GM12878 (cell line): Measurements from ENCODE around the gene RACK1. TPM values are rescaled to one million over a fixed set of nuclear protein-coding genes. Genes with fewer than 3 reads are reported as not detected.

ENCODE experiments used
- ATAC-seq: fragments of 200-7000 bp; cut with Tn5 transposase; 3 replicates; pipeline ENCODE4 v1.9.1; 2020; ENCODE audit warnings: mild to moderate bottlenecking, moderate library complexity
- BruUV-seq: library from RNA; stranded (reverse); fragments of 400-500 nt; replicated peaks from 2 replicates; lab custom pipeline; 2021; lab: Mats Ljungman, UMichigan
- CTCF ChIA-PET: fragments of 300-600 bp; sonication (Branson Sonifier 250); formaldehyde crosslinking; extraction: SDS; loops from one replicate; lab custom pipeline; 2021; ENCODE audit warnings: inconsistent platforms; lab: Yijun Ruan, JAX
- POLR2A ChIA-PET: fragments of 350-600 bp; formaldehyde crosslinking; extraction: SDS; loops from one replicate; lab custom pipeline; 2021; ENCODE audit warnings: inconsistent platforms; lab: Charles Lee
- RAD21 ChIA-PET: fragments of 300-600 bp; sonication (Branson Sonifier 250); formaldehyde crosslinking; loops from one replicate; lab custom pipeline; 2023; ENCODE audit warnings: antibody characterized with exemption; ENCODE audit not compliant: unreplicated experiment; lab: Charles Lee
- SMC1A ChIA-PET: fragments of 300-600 bp; sonication (Branson Sonifier 250); formaldehyde crosslinking; loops from one replicate; lab custom pipeline; 2023; ENCODE audit not compliant: unreplicated experiment, uncharacterized antibody; lab: Charles Lee
- DNase-seq: peaks from one replicate; pipeline ENCODE4 v3.0.0-alpha.2; 2011; ENCODE audit warnings: low read depth, low spot score
- FAIRE-seq: peaks from 3 replicates; lab custom pipeline; 2011; peaks lifted over from hg19 to GRCh38; lab: Jason Lieb, UNC
- H2AFZ ChIP-seq: 2 replicates; pipeline ENCODE4 v1.6.0; 2011; ENCODE audit warnings: low read depth, low read length, control low read depth; ENCODE audit not compliant: control insufficient read depth
- H3K27ac ChIP-seq: 2 replicates; pipeline ENCODE4 v1.5.1; 2011; ENCODE audit warnings: control low read depth; ENCODE audit not compliant: control insufficient read depth, insufficient read depth
- H3K27me3 ChIP-seq, 2 experiments: replicated peaks in 1 of 2; 2 replicates each; pipeline versions ENCODE4 v1.6.0 to v1.6.1; 2011; ENCODE audit warnings: low read length in 1 of 2; ENCODE audit not compliant: control insufficient read depth in 2 of 2, insufficient read depth in 2 of 2
- H3K36me3 ChIP-seq, 2 experiments: 2 replicates each; pipeline ENCODE4 v1.5.1; 2011; ENCODE audit warnings: low read length in 1 of 2; ENCODE audit not compliant: control insufficient read depth in 2 of 2, insufficient read depth in 2 of 2
- H3K4me1 ChIP-seq: 2 replicates; pipeline ENCODE4 v1.6.1; 2011; ENCODE audit warnings: mild to moderate bottlenecking, low read length, moderate library complexity, mixed read lengths; ENCODE audit not compliant: control insufficient read depth, insufficient read depth
- H3K4me2 ChIP-seq: 2 replicates; pipeline ENCODE4 v1.6.0; 2011; ENCODE audit warnings: control low read depth; ENCODE audit not compliant: control insufficient read depth, insufficient read depth
- H3K4me3 ChIP-seq: fragments of 200-600 bp; sonication (generic); 2 replicates; pipeline ENCODE4 v1.5.1; 2016
- H3K79me2 ChIP-seq: 2 replicates; pipeline ENCODE4 v1.6.0; 2011; ENCODE audit warnings: low read length; ENCODE audit not compliant: control insufficient read depth, insufficient read depth
- H3K9ac ChIP-seq: 2 replicates; pipeline ENCODE4 v1.8.0; 2011; ENCODE audit warnings: low read length, control low read depth, mixed read lengths; ENCODE audit not compliant: control insufficient read depth, insufficient read depth
- H3K9me3 ChIP-seq: replicated peaks from 3 replicates; pipeline ENCODE4 v1.5.1; 2011; ENCODE audit warnings: mild to moderate bottlenecking, low read length; ENCODE audit not compliant: control insufficient read depth, insufficient read depth
- H4K20me1 ChIP-seq: 2 replicates; pipeline ENCODE4 v1.6.0; 2011; ENCODE audit not compliant: control insufficient read depth, insufficient read depth
- BACH1 ChIP-seq: fragments of 450-650 bp; IDR thresholded peaks from 2 replicates; pipeline ENCODE4 v1.6.1; 2017; ENCODE audit warnings: mild to moderate bottlenecking, borderline replicate concordance
- CREM ChIP-seq: IDR thresholded peaks from 2 replicates; pipeline ENCODE4 v1.6.1; 2014; ENCODE audit warnings: antibody characterized with exemption, low read depth
- FOXK2 ChIP-seq: fragments of 450-650 bp; IDR thresholded peaks from 2 replicates; pipeline ENCODE4 v1.6.1; 2017; ENCODE audit warnings: mild to moderate bottlenecking, moderate library complexity
- GATAD2B ChIP-seq: fragments of 450-650 bp; conservative IDR thresholded peaks from 2 replicates; pipeline ENCODE4 v1.6.1; 2017; ENCODE audit warnings: low read depth, mild to moderate bottlenecking, moderate library complexity
- IRF4 ChIP-seq: IDR thresholded peaks from 2 replicates; pipeline ENCODE4 v1.6.1; 2011; ENCODE audit warnings: low read depth, low read length
- MTA3 ChIP-seq: IDR thresholded peaks from 2 replicates; pipeline ENCODE4 v1.6.1; 2012; ENCODE audit warnings: low read length, inconsistent platforms, borderline replicate concordance
- NR2C2 ChIP-seq: IDR thresholded peaks from 2 replicates; pipeline ENCODE4 v1.6.1; 2011; ENCODE audit warnings: borderline replicate concordance, low read depth; ENCODE audit not compliant: control insufficient read depth, insufficient read length
- PAX5 ChIP-seq: IDR thresholded peaks from 2 replicates; pipeline ENCODE4 v1.6.1; 2011; ENCODE audit warnings: low read depth, low read length, borderline replicate concordance
- PML ChIP-seq: IDR thresholded peaks from 2 replicates; pipeline ENCODE4 v1.6.1; 2012; ENCODE audit warnings: low read length, inconsistent platforms
- POLR2A ChIP-seq: IDR thresholded peaks from 2 replicates; pipeline ENCODE4 v1.6.1; 2011; ENCODE audit warnings: low read depth, mild to moderate bottlenecking, low read length
- RFX5 ChIP-seq: IDR thresholded peaks from 2 replicates; pipeline ENCODE4 v1.6.1; 2011; ENCODE audit warnings: low read depth, low read length, improper control_type of control experiment
- SMAD1 ChIP-seq: fragments of 450-650 bp; IDR thresholded peaks from 2 replicates; pipeline ENCODE4 v1.6.1; 2018; ENCODE audit warnings: mild to moderate bottlenecking, low read depth; ENCODE audit not compliant: partially characterized antibody
- SPI1 ChIP-seq: IDR thresholded peaks from 2 replicates; pipeline ENCODE4 v1.6.1; 2011; ENCODE audit warnings: low read depth, mild to moderate bottlenecking, low read length, moderate library complexity, borderline replicate concordance; ENCODE audit not compliant: insufficient read depth
- ZNF24 ChIP-seq: fragments of 450-650 bp; IDR thresholded peaks from 2 replicates; pipeline ENCODE4 v1.6.1; 2017; ENCODE audit warnings: antibody characterized with exemption, mild to moderate bottlenecking
- WGBS: methylation state at CpG from one replicate; pipeline ENCODE4 v1.1.6; 2016; ENCODE audit warnings: low lambda C conversion rate; ENCODE audit not compliant: insufficient replicate concordance, insufficient coverage; ENCODE audit errors: missing lambda C conversion rate; 5-methylcytosine and 5-hydroxymethylcytosine counted together
- in situ Hi-C: fragments of 300-500 bp; cut with MboI; formaldehyde crosslinking; loops from 9 replicates; pipeline ENCODE4 v1.14.3; 2018; ENCODE audit warnings: mixed read lengths
- intact Hi-C: fragments of 100-400 bp; cut with micrococcal nuclease; formaldehyde crosslinking; loops from one replicate; pipeline ENCODE4 v1.14.2; 2022; ENCODE audit not compliant: unreplicated experiment
- polyA plus RNA-seq, 11 experiments: library from polyadenylated mRNA; depleted of rRNA in 4 of 11; unstranded in 6 of 11; stranded (reverse) in 5 of 11; fragments of >200 nt; fragmentation: Nextera tagmentation in 4 of 11; fragmentation: Illumina TruSeq in 1 of 11; extraction: Ambion mirVana in 4 of 11; extraction: Trizol in 1 of 11; gene quantifications; 1 replicate in 1 of 11; 2 replicates in 10 of 11; pipeline versions ENCODE4 v1.2.1 to v1.2.3, GENCODE V29; 2011 to 2016; ENCODE audit warnings: inconsistent platforms in 2 of 11, missing spikeins in 2 of 11, low read depth in 1 of 11
- total RNA-seq, 4 experiments: library from RNA; depleted of rRNA in 3 of 4; stranded (reverse); fragments of >200 nt in 3 of 4; fragmentation: Illumina TruSeq in 1 of 4; extraction: Trizol in 1 of 4; gene quantifications; 2 replicates each; pipeline versions ENCODE4 v1.2.1 to v1.2.3, GENCODE V29; 2013 to 2021
- TF ChIP-seq, protein P1 (sequence below): fragments of 450-650 bp; IDR thresholded peaks from 2 replicates; pipeline ENCODE4 v1.6.1; 2017; ENCODE audit warnings: mild to moderate bottlenecking
- TF ChIP-seq, protein P2 (sequence below): fragments of 450-650 bp; IDR thresholded peaks from 2 replicates; pipeline ENCODE4 v1.6.1; 2017; ENCODE audit warnings: mild to moderate bottlenecking, low read depth, inconsistent platforms; ENCODE audit not compliant: poor library complexity, severe bottlenecking

Gene RACK1
- total and polyA plus RNA-seq, 10 of the 15 experiments (the other 5 are each of a cell fraction or from before 2014, with no cell fraction given): 1,365 to 6,584 (median 4,167) TPM

DNA sequence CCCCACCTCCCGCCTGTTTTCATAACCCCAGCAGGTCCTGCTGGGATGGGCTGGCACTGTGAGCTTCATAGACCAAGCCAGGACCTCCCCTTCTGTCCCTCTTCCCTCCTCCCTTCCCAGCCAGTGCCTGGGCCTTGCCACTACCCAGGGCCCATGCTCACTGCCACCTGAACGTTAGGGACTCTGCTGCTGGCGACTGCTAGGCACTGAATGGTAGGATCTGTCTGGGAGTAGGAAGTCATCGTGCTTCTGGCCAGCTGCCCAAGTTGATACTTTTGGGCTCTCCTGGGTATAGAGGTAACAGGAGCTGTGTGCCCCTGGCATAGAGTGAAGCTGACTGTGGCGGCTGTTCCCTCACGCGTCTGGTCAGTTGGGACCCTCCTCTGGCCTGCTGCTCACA lies 12.3 kb downstream of the RACK1 start:
- RAD21 ChIA-PET: no interaction called here
- H3K27ac ChIP-seq: no peak overlapping the region
- intact Hi-C loops: no loop called here
- SMC1A ChIA-PET: no interaction called here
- H3K36me3 ChIP-seq: peaks cover 9 to 31% of the 10 kb centered on the region in 2 experiments
- FAIRE-seq: no peak
- H2AFZ ChIP-seq: no peak overlapping the region
- peaks cover 2% of the 10 kb centered on the region for H3K79me2 ChIP-seq
- POLR2A ChIA-PET: no interaction called here
- H4K20me1 ChIP-seq: 0 out of 2 replicates have a peak, but pooled peaks cover under 1% of the 10 kb centered on the region
- H3K4me1 ChIP-seq: no peaks in the 10 kb centered on the region
- CTCF ChIA-PET: interaction anchor here (1.2 to 1.5 kb wide), 2 partner anchors 9 to 10 kb away, joined by 3 to 4 read pairs; no protein-coding TSS in a partner anchor
- 90% methylated on average over 7 of the region's 7 CpGs for WGBS
- DNase-seq: no peak
- no peaks in the 10 kb centered on the region for H3K27me3 ChIP-seq
- TF ChIP-seq SPI1: no peak
- no peak for TF ChIP-seq MTA3
- TF ChIP-seq ZNF24: no peak
- TF ChIP-seq, protein P1, sequence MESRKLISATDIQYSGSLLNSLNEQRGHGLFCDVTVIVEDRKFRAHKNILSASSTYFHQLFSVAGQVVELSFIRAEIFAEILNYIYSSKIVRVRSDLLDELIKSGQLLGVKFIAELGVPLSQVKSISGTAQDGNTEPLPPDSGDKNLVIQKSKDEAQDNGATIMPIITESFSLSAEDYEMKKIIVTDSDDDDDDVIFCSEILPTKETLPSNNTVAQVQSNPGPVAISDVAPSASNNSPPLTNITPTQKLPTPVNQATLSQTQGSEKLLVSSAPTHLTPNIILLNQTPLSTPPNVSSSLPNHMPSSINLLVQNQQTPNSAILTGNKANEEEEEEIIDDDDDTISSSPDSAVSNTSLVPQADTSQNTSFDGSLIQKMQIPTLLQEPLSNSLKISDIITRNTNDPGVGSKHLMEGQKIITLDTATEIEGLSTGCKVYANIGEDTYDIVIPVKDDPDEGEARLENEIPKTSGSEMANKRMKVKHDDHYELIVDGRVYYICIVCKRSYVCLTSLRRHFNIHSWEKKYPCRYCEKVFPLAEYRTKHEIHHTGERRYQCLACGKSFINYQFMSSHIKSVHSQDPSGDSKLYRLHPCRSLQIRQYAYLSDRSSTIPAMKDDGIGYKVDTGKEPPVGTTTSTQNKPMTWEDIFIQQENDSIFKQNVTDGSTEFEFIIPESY: no peak
- no peak for TF ChIP-seq RFX5
- TF ChIP-seq PAX5: no peak
- no peak for TF ChIP-seq NR2C2
- TF ChIP-seq CREM: no peak
- no peak for TF ChIP-seq IRF4
- no peak for TF ChIP-seq BACH1
- no peak for TF ChIP-seq POLR2A
- TF ChIP-seq, protein P2, sequence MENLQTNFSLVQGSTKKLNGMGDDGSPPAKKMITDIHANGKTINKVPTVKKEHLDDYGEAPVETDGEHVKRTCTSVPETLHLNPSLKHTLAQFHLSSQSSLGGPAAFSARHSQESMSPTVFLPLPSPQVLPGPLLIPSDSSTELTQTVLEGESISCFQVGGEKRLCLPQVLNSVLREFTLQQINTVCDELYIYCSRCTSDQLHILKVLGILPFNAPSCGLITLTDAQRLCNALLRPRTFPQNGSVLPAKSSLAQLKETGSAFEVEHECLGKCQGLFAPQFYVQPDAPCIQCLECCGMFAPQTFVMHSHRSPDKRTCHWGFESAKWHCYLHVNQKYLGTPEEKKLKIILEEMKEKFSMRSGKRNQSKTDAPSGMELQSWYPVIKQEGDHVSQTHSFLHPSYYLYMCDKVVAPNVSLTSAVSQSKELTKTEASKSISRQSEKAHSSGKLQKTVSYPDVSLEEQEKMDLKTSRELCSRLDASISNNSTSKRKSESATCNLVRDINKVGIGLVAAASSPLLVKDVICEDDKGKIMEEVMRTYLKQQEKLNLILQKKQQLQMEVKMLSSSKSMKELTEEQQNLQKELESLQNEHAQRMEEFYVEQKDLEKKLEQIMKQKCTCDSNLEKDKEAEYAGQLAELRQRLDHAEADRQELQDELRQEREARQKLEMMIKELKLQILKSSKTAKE: no peak
- no peak for TF ChIP-seq GATAD2B
- TF ChIP-seq FOXK2: no peak
- TF ChIP-seq SMAD1: no peak
- TF ChIP-seq PML: no peak
- BruUV-seq: no TSS peak
- no peak overlapping the region for H3K9ac ChIP-seq
- in situ Hi-C loops: no loop called here
- H3K9me3 ChIP-seq: no peaks in the 10 kb centered on the region
- no peak overlapping the region for H3K4me3 ChIP-seq
- H3K4me2 ChIP-seq: no peak overlapping the region
- ATAC-seq: no peak
